IMR-90 (cell line): ENCODE measurements around the gene CREB5. TPM values are rescaled to one million over a fixed set of nuclear protein-coding genes. Genes with fewer than 3 reads are reported as not detected.

Experiments used
- ATAC-seq: fragments of 200-7000 bp; cut with Tn5 transposase; 2 replicates; pipeline ENCODE4 v1.9.1; 2020; ENCODE audit warnings: low read depth, mild to moderate bottlenecking, moderate library complexity
- BruUV-seq: library from RNA; stranded (reverse); fragments of 400-500 nt; replicated peaks from 2 replicates; lab custom pipeline; 2021; lab: Mats Ljungman, UMichigan
- CTCF ChIA-PET: fragments of 300-600 bp; formaldehyde crosslinking; extraction: SDS; loops from one replicate; lab custom pipeline; 2021; ENCODE audit warnings: antibody characterized with exemption; lab: Yijun Ruan, JAX
- POLR2A ChIA-PET: fragments of 300-600 bp; sonication (Branson Sonifier 250); formaldehyde crosslinking; loops from one replicate; lab custom pipeline; 2022; ENCODE audit warnings: antibody characterized with exemption; ENCODE audit not compliant: unreplicated experiment; lab: Charles Lee
- DNase-seq: peaks from one replicate; pipeline ENCODE4 v3.0.0; 2013
- H2AFZ ChIP-seq: replicated peaks from 2 replicates; pipeline ENCODE3; 2013; ENCODE audit warnings: low read length, mild to moderate bottlenecking; ENCODE audit not compliant: poor library complexity
- H2AK5ac ChIP-seq: 2 replicates; pipeline ENCODE4 v1.6.1; 2013; ENCODE audit warnings: low read depth, low read length, inconsistent platforms
- H2AK9ac ChIP-seq: replicated peaks from 2 replicates; pipeline ENCODE3; 2013; ENCODE audit warnings: mild to moderate bottlenecking, low read depth, low read length, moderate library complexity; ENCODE audit not compliant: poor library complexity
- H2BK120ac ChIP-seq: 2 replicates; pipeline ENCODE4 v1.6.1; 2013; ENCODE audit warnings: low read depth, low read length, inconsistent platforms
- H2BK15ac ChIP-seq: 3 replicates; pipeline ENCODE4 v1.6.1; 2013; ENCODE audit warnings: low read depth, low read length, inconsistent platforms
- H2BK20ac ChIP-seq: 2 replicates; pipeline ENCODE4 v1.6.1; 2013; ENCODE audit warnings: low read depth, mild to moderate bottlenecking, inconsistent platforms, low read length, moderate library complexity
- H2BK5ac ChIP-seq: 2 replicates; pipeline ENCODE4 v1.6.1; 2013; ENCODE audit warnings: mild to moderate bottlenecking, low read depth, low read length, inconsistent platforms; ENCODE audit not compliant: poor library complexity, severe bottlenecking
- H3K14ac ChIP-seq: replicated peaks from 2 replicates; pipeline ENCODE4 v1.6.1; 2013; ENCODE audit warnings: low read depth, low read length, inconsistent platforms
- H3K18ac ChIP-seq: 2 replicates; pipeline ENCODE4 v1.6.1; 2013; ENCODE audit warnings: low read depth, low read length, control low read depth
- H3K23ac ChIP-seq: 2 replicates; pipeline ENCODE4 v1.6.1; 2013; ENCODE audit warnings: low read depth, low read length, inconsistent platforms
- H3K27ac ChIP-seq: 2 replicates; pipeline ENCODE4 v1.5.1; 2013; ENCODE audit warnings: mild to moderate bottlenecking, control low read depth, low read length; ENCODE audit not compliant: insufficient read depth
- H3K27me3 ChIP-seq: 2 replicates; pipeline ENCODE4 v1.6.1; 2013; ENCODE audit warnings: low read length; ENCODE audit not compliant: control insufficient read depth, insufficient read depth
- H3K36me3 ChIP-seq: 2 replicates; pipeline ENCODE4 v1.6.1; 2013; ENCODE audit warnings: low read length, mixed read lengths; ENCODE audit not compliant: control insufficient read depth, insufficient read depth
- H3K4ac ChIP-seq: 2 replicates; pipeline ENCODE4 v1.6.1; 2013; ENCODE audit warnings: low read depth, low read length, inconsistent platforms
- H3K4me1 ChIP-seq: 2 replicates; pipeline ENCODE4 v1.6.1; 2013; ENCODE audit warnings: low read length, mixed read lengths; ENCODE audit not compliant: control insufficient read depth, insufficient read depth
- H3K4me2 ChIP-seq: 2 replicates; pipeline ENCODE4 v1.6.1; 2013; ENCODE audit warnings: low read depth, mild to moderate bottlenecking, control low read depth, low read length, moderate library complexity
- H3K4me3 ChIP-seq: 2 replicates; pipeline ENCODE4 v1.5.1; 2013; ENCODE audit warnings: low read depth, mild to moderate bottlenecking, control low read depth, low read length, moderate library complexity; ENCODE audit not compliant: insufficient read depth
- H3K56ac ChIP-seq: 2 replicates; pipeline ENCODE4 v1.6.1; 2013; ENCODE audit warnings: low read length, inconsistent platforms; ENCODE audit not compliant: insufficient read depth; ENCODE audit errors: extremely low read depth
- H3K79me1 ChIP-seq, 2 experiments: 2 replicates each; pipeline ENCODE4 v1.6.1; 2013; ENCODE audit warnings: low read length in 2 of 2, inconsistent platforms in 1 of 2, low read depth in 1 of 2
- H3K9ac ChIP-seq: 2 replicates; pipeline ENCODE4 v1.6.1; 2013; ENCODE audit warnings: low read depth, low read length, control low read depth
- H3K9me1 ChIP-seq: 2 replicates; pipeline ENCODE4 v1.6.1; 2013; ENCODE audit warnings: low read length, inconsistent platforms; ENCODE audit not compliant: insufficient read depth
- H3K9me3 ChIP-seq: 2 replicates; pipeline ENCODE4 v1.6.1; 2013; ENCODE audit warnings: low read length; ENCODE audit not compliant: control insufficient read depth, insufficient read depth
- H4K20me1 ChIP-seq: 2 replicates; pipeline ENCODE4 v1.6.1; 2013; ENCODE audit warnings: low read length, inconsistent platforms; ENCODE audit not compliant: insufficient read depth
- H4K5ac ChIP-seq: 2 replicates; pipeline ENCODE4 v1.6.1; 2013; ENCODE audit warnings: mild to moderate bottlenecking, low read depth, low read length, control low read depth
- H4K8ac ChIP-seq, 2 experiments: 2 replicates each; pipeline ENCODE4 v1.6.1; 2013; ENCODE audit warnings: low read depth in 2 of 2, low read length in 2 of 2, control low read depth in 1 of 2, inconsistent platforms in 1 of 2
- H4K91ac ChIP-seq: 2 replicates; pipeline ENCODE4 v1.6.1; 2013; ENCODE audit warnings: low read depth, low read length, inconsistent platforms; ENCODE audit not compliant: insufficient read depth
- BHLHE40 ChIP-seq: fragments of 150-350 bp; IDR thresholded peaks from 2 replicates; pipeline ENCODE4 v1.6.1; 2016; ENCODE audit warnings: mild to moderate bottlenecking, low read depth, low read length
- CHD1 ChIP-seq: IDR thresholded peaks from 2 replicates; pipeline ENCODE4 v1.6.1; 2012; ENCODE audit warnings: low read depth, low read length, improper control_type of control experiment
- MAZ ChIP-seq: IDR thresholded peaks from 2 replicates; pipeline ENCODE4 v1.6.1; 2012; ENCODE audit warnings: low read depth, mild to moderate bottlenecking, low read length, improper control_type of control experiment, moderate library complexity, borderline replicate concordance
- MXI1 ChIP-seq: IDR thresholded peaks from 2 replicates; pipeline ENCODE4 v1.6.1; 2012; ENCODE audit warnings: low read depth, mild to moderate bottlenecking, low read length, moderate library complexity, borderline replicate concordance
- NFE2L2 ChIP-seq: fragments of 150-350 bp; IDR thresholded peaks from 2 replicates; pipeline ENCODE4 v1.6.1; 2016; ENCODE audit warnings: low read depth, mild to moderate bottlenecking, low read length
- RCOR1 ChIP-seq: IDR thresholded peaks from 2 replicates; pipeline ENCODE4 v1.6.1; 2012; ENCODE audit warnings: mild to moderate bottlenecking, low read length, improper control_type of control experiment; ENCODE audit not compliant: insufficient replicate concordance
- RFX5 ChIP-seq: IDR thresholded peaks from 2 replicates; pipeline ENCODE4 v1.8.0; 2012; ENCODE audit warnings: low read depth, mild to moderate bottlenecking, low read length, moderate library complexity
- SMC3 ChIP-seq: fragments of 150-350 bp; IDR thresholded peaks from 2 replicates; pipeline ENCODE4 v1.6.1; 2016; ENCODE audit warnings: low read depth, mild to moderate bottlenecking, antibody characterized with exemption, low read length, moderate library complexity
- WGBS, 2 experiments: methylation state at CpG; one replicate each; pipeline versions ENCODE4 v1.1.5 to v1.1.7; 2013; ENCODE audit warnings: missing lambda C conversion rate in 2 of 2; ENCODE audit not compliant: insufficient read length in 1 of 2; ENCODE audit errors: extremely low coverage in 2 of 2; 5-methylcytosine and 5-hydroxymethylcytosine counted together
- dilution Hi-C: fragments of 300-500 bp; cut with HindIII; formaldehyde crosslinking; loops from one replicate; pipeline ENCODE4 v1.14.3; 2018; ENCODE audit warnings: low sequenced_read_pairs; ENCODE audit not compliant: unreplicated experiment
- in situ Hi-C: fragments of 300-500 bp; cut with MboI; formaldehyde crosslinking; loops from 3 replicates; pipeline ENCODE4 v1.14.3; 2019; ENCODE audit warnings: low sequenced_read_pairs, inconsistent platforms, mixed read lengths
- intact Hi-C: fragments of 100-400 bp; cut with micrococcal nuclease; formaldehyde crosslinking; loops from 2 replicates; pipeline ENCODE4 v1.10.0; 2022
- polyA plus RNA-seq, 3 experiments: library from polyadenylated mRNA; depleted of rRNA; stranded (reverse); fragments of >200 nt; gene quantifications; 2 replicates each; pipeline ENCODE4 v1.2.3, GENCODE V29; 2012; ENCODE audit warnings: low replicate concordance in 1 of 3
- total RNA-seq: library from RNA; depleted of rRNA; stranded (reverse); fragments of >200 nt; gene quantifications from 2 replicates; pipeline ENCODE4 v1.2.3, GENCODE V29; 2012
- TF ChIP-seq, protein P1 (sequence below): fragments of 150-350 bp; IDR thresholded peaks from 2 replicates; pipeline ENCODE4 v1.6.1; 2016; ENCODE audit warnings: low read depth, mild to moderate bottlenecking, low read length, moderate library complexity, borderline replicate concordance
- TF ChIP-seq, protein P2 (sequence below): fragments of 150-350 bp; IDR thresholded peaks from 2 replicates; pipeline ENCODE4 v1.6.1; 2017; ENCODE audit warnings: mild to moderate bottlenecking, antibody characterized with exemption, low read length, low read depth
- TF ChIP-seq, protein P3 (sequence below): conservative IDR thresholded peaks from 2 replicates; pipeline ENCODE4 v1.5.1; 2012; ENCODE audit warnings: mild to moderate bottlenecking, low read depth, low read length, improper control_type of control experiment

CREB5 gene
- total and polyA plus RNA-seq, 2 of the 4 experiments (the other 2 are of a cell fraction): 7.3 to 13.1 TPM

DNA sequence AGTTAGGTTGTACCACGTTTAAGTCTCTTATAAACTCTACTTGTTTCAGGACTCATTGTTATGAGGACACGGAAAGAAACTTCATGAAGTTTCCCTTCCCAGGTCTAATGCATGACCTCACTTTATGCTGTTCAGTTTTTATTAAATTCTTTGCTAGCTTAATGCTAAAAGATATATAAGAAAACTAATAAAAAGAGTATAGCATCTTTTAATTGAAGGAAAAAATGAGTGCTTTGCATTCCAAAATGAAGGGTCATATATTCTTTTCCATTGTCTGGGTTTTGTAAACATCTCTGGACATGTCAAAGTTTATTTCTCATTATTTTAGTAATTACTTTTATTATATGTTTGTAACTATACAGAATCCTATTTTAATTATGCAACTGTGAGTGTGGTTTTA, 255.8 kb downstream of the CREB5 start:
- no peak overlapping the region for H2BK20ac ChIP-seq
- DNase-seq (no peak), ATAC-seq (no peak)
- no peak overlapping the region for H3K27ac ChIP-seq
- dilution Hi-C loops: no loop called here
- POLR2A ChIA-PET: no interaction called here
- H2BK15ac ChIP-seq: no peak overlapping the region
- no peaks in the 10 kb centered on the region for H3K79me1 ChIP-seq
- no peak overlapping the region for H4K8ac ChIP-seq
- H3K36me3 ChIP-seq: no peaks in the 10 kb centered on the region
- no peak overlapping the region for H2AK9ac ChIP-seq
- no TSS peak for BruUV-seq
- H3K4ac ChIP-seq: no peak overlapping the region
- no peak overlapping the region for H3K56ac ChIP-seq
- H4K91ac ChIP-seq: no peak overlapping the region
- no peak overlapping the region for H3K9ac ChIP-seq
- H2AFZ ChIP-seq: no peak overlapping the region
- H3K4me3 ChIP-seq: no peak overlapping the region
- WGBS, 2 experiments: no CpG with 5 or more reads among the region's 2 CpGs
- H3K23ac ChIP-seq: no peak overlapping the region
- H3K9me3 ChIP-seq: no peaks in the 10 kb centered on the region
- intact Hi-C loops: no loop called here
- no peak overlapping the region for H2BK120ac ChIP-seq
- no peaks in the 10 kb centered on the region for H3K27me3 ChIP-seq
- H3K4me1 ChIP-seq: no peaks in the 10 kb centered on the region
- no peak overlapping the region for H2AK5ac ChIP-seq
- no peak overlapping the region for H3K14ac ChIP-seq
- in situ Hi-C loops: no loop called here
- CTCF ChIA-PET: no interaction called here
- no peak overlapping the region for H3K4me2 ChIP-seq
- TF ChIP-seq CHD1 (no peak), NFE2L2 (no peak), BHLHE40 (no peak), SMC3 (no peak), RFX5 (no peak), RCOR1 (no peak), MXI1 (no peak), MAZ (no peak)
- TF ChIP-seq, protein P1, sequence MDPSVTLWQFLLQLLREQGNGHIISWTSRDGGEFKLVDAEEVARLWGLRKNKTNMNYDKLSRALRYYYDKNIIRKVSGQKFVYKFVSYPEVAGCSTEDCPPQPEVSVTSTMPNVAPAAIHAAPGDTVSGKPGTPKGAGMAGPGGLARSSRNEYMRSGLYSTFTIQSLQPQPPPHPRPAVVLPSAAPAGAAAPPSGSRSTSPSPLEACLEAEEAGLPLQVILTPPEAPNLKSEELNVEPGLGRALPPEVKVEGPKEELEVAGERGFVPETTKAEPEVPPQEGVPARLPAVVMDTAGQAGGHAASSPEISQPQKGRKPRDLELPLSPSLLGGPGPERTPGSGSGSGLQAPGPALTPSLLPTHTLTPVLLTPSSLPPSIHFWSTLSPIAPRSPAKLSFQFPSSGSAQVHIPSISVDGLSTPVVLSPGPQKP: no peak
- TF ChIP-seq, protein P2, sequence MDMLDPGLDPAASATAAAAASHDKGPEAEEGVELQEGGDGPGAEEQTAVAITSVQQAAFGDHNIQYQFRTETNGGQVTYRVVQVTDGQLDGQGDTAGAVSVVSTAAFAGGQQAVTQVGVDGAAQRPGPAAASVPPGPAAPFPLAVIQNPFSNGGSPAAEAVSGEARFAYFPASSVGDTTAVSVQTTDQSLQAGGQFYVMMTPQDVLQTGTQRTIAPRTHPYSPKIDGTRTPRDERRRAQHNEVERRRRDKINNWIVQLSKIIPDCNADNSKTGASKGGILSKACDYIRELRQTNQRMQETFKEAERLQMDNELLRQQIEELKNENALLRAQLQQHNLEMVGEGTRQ: no peak
- TF ChIP-seq, protein P3, sequence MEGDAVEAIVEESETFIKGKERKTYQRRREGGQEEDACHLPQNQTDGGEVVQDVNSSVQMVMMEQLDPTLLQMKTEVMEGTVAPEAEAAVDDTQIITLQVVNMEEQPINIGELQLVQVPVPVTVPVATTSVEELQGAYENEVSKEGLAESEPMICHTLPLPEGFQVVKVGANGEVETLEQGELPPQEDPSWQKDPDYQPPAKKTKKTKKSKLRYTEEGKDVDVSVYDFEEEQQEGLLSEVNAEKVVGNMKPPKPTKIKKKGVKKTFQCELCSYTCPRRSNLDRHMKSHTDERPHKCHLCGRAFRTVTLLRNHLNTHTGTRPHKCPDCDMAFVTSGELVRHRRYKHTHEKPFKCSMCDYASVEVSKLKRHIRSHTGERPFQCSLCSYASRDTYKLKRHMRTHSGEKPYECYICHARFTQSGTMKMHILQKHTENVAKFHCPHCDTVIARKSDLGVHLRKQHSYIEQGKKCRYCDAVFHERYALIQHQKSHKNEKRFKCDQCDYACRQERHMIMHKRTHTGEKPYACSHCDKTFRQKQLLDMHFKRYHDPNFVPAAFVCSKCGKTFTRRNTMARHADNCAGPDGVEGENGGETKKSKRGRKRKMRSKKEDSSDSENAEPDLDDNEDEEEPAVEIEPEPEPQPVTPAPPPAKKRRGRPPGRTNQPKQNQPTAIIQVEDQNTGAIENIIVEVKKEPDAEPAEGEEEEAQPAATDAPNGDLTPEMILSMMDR: no peak
- no peak overlapping the region for H2BK5ac ChIP-seq
- H3K18ac ChIP-seq: no peak overlapping the region
- no peaks in the 10 kb centered on the region for H4K20me1 ChIP-seq
- H3K9me1 ChIP-seq: no peaks in the 10 kb centered on the region
- H4K5ac ChIP-seq: no peak overlapping the region
